Measurements from ENCODE around the gene ZMYND11.

DNA sequence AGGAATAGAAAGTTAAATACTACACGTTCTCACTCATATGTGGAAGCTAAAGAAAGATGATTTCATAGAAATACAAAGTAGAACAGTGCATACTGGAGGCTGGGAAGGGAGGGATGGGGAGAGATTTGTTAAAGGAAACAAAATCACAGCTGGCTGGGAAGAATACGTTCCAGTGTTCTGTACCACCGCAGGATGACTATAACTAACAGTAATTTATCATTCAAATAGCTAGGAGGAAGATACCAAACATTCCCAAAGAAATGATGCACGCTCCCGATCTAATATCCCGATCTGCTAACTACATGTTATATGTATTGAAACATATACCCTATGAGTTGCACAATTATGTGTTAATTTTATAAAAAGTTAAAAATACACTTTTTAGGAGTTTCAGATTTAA lies 162.3 kb downstream of the ZMYND11 start:
- TF ChIP-seq, protein P1, sequence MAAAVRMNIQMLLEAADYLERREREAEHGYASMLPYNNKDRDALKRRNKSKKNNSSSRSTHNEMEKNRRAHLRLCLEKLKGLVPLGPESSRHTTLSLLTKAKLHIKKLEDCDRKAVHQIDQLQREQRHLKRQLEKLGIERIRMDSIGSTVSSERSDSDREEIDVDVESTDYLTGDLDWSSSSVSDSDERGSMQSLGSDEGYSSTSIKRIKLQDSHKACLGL (CRISPR knock-in tag; IDR thresholded peaks at IDR 0.05) = no peak
- TF ChIP-seq EP300 (IDR thresholded peaks at IDR 0.05; ENCODE audit: low read depth in 2 of 2, low read length in 2 of 2) = no peak
- TF ChIP-seq EP300 (CRISPR knock-in tag; IDR thresholded peaks at IDR 0.05; ENCODE audit: borderline replicate concordance) = no peak
- no peak for TF ChIP-seq MXI1 (IDR thresholded peaks at IDR 0.05; ENCODE audit: borderline replicate concordance, low read depth, low read length)

All from HepG2 (cell line).